NCI-H82 (cell line): ENCODE data around the gene TMEM163.

Experiments
- DNase-seq: peaks from one replicate; lab custom pipeline; 2025; lab: John Stamatoyannopoulos, UW

TMEM163 gene

DNA sequence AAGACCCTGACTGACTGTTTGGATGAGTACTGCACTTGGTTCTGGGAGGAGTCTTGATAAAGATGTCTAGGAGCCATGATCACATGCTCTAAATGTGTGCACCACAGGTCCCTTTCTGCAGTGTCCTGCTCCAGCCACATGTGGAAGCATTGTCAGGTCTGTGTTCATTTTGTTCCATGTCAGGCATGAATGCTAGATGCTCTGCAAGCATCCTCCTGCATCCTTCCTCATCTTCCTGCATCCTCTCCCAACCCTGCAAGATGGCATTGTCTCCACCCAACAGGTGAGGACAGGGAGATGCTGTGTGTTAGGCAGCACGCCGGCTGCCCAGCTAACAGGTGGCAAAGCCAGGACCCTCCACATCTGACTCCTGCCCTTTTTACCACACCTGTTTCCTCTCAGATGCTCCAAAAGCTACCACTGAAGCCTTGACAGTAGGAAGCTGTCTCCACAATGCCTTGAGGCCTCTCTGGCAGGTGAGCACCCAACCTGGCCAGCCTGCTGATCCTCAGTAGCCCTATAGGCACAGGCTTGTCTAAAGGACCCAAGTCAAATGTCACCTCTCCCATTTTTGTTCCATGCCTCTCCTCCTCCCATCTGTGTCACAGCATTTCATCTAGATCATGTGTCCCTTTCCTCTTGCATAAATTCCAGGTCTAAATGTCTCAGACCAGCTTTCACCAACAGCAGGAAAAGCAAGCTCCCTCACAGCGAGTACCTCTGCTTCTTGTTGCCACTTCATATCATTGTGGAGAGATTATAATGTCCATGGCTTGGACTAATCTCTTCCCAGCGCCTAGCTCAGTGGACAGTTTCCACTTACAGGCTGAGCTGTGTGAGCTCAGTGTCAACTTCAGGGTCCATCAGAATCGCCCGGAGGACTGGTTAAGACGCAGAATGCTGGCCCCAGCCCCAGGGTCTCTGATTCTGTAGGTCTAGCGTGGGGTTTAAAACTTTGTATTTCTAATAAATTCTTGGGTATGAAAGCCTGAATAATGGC is 55.0 kb downstream of the TMEM163 start:
- DNase-seq = peak; percentile 93

DNA sequence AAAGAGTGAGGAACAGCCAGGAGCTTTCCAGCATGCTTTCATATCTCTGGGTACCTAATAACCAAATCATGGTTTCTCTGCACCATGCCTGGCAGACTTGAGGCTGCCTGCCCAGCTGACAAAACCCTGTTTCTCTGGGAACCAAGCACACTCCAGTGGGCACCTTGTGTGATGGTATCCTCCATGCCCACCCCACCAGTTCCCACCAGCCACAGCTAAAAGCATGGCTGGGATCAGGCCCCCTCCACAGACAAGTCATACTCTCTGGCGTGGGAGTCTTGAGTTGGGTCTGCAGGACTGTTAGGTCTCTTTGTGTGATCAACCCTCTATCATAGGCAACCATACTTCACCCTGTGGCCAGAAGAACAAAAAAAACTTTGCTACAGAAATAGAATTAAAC is 56.0 kb downstream of the TMEM163 start:
- DNase-seq = no peak

DNA sequence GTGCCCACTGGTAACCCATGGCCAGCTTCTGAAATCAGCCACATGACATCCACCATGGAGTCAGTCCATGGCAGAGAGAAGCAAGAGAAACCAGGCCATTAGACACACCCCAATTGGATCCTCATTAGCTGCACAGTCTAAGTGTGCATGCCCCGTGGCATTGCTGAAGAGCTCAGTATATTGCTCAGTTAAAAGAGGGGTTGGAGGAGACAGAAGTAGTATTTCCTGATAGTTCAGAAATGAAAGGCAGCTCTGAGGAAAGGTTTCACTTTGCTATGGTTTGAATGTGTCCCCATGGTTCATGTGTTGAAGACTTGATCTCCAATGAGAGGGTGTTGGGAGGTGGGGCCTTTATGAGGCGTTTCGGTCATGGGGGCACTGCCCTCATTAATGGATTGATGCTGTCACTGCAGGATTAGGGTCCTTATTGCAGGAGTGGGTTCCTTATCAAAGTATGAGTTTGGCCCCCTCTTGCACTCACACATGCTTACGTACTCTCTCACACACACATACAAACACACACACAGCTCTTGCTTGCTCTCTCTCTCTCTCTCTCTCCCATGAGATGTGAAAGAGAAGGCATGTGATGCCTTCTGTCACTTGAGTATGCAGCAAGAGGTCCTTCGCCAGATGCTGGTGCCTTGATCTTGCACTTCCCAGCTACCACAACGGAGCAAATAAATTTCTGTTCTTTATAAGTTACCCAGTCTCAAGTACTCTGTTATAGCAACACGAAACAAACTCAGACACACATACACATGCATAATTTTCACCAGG is 58.0 kb downstream of the TMEM163 start:
- no peak for DNase-seq

DNA sequence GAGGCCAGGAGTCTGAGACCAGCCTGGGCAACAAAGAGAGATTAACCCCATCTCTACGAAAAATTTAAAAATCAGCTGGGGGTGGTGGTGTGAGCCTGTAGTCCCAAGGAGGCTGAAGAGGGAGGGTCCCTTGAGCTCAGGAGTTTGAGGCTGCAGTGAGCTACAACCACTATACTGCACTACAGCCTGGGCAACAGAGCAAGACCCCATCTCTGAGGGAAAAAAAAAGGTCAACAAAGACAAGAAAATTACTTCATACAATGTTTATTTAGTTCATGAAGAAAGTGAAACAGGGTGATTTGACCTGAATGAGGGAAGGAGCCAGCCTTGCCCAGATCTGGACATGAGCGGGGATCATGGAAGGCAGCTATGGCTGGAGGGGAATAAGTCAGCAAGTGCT is 59.1 kb downstream of the TMEM163 start:
- no peak for DNase-seq

DNA sequence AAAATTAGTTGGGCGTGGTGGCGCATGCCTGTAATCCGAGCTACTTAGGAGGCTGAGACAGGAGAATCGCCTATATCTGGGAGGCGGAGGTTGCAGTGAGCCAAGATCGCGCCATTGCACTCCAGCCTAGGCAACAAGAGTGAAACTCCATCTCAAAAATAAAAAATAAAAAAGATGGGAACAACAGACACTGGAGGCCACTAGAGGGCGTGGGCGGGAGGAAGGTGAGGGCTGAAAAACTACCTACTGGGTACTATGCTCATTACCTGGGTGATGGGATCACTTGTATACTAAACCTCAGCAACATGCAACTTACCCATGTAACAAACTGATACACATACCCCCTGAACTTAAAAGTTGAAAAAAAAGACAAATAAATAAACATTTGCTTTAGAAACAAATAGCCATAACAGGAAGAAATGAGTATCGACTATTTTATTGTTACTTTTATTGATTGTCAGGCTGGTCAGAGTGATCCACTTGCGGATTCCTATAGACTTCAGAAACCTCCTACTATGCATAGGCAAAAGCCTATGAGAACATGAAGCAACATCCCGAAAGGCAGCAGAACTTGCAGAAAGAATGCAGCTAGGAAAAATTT is 61.0 kb downstream of the TMEM163 start:
- peak; percentile 55 for DNase-seq

DNA sequence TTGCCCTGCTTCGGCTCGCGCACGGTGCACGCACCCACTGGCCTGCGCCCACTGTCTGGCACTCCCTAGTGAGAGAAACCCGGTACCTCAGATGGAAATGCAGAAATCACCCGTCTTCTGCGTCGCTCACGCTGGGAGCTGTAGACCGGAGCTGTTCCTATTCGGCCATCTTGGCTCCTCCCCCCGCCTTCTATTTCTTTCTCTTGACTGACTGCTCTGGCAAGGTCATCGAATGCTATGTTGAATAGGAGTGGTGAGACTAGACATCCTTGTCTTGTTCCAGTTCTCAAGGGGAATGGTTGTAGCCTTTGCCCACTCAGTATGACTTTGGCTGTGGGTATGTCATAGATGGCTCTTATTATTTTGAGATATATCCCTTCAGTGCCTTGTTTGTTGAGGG is 62.4 kb downstream of the TMEM163 start:
- peak; percentile 46 for DNase-seq

DNA sequence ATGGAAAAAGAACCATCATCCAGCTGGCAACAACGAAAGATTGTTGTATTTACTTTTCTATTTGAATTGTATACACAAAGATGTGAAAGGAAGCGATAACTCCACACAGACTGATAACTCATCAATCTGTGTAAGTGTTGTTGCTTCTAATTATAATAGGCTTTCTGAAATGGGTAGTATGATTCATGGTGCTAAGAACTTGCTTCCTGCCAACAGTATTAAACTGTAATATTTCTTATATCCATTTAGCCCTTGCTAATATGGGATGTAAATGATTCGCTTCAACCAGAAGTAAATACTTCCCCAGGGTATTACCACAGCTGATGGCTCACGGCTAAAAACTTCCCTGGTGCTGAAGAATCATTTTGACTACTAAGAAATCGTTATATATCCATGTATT is 70.2 kb downstream of the TMEM163 start:
- DNase-seq = no peak

DNA sequence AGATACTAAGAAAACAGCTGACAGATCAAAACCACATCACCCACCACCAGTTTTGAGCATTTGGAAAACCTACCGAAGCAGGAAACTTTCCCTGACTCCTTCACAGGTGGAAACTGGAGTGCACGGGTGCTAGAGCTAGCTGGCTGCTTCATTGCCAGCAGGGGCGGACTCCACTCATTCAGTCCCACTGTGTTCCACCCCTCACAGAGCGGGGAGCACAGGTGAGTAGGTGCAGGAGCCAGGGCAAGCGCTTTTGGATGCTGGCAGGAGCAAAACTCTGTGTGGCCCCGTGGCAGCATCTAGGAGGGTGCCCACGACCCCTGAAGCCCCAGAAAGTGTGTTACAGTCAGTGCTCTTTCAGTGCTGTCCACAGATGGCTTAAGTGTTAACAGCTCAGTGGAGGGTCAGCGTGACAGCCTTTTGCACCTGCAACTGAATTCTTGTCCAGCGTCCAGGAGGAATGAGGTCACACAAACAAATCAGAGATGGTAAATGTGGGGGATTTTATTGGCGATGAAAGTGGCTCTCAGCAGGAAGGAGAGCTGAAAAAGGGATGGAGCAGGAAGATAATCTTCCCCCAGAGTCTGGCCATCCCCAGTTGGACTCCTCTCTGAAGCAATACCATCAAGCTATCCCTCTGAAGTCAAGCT is 71.1 kb downstream of the TMEM163 start:
- DNase-seq = no peak

DNA sequence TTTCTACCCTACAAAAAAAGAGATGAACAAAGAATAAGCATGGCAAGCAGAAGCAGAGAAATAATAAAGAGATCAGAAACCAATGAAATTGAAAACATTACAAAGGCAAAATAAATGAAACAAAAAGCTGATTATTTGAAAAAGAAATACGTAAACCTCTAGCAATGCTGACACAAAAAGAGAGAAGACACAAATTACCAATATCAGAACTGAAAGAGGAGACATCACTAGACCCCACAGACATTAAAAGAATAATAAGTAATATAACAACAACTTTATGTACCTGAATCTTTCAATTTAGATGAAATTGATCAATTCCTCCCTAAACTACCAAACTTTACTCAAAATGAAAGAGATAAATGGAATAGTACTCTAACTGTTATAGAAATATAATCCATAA is 75.9 kb downstream of the TMEM163 start:
- no peak for DNase-seq

DNA sequence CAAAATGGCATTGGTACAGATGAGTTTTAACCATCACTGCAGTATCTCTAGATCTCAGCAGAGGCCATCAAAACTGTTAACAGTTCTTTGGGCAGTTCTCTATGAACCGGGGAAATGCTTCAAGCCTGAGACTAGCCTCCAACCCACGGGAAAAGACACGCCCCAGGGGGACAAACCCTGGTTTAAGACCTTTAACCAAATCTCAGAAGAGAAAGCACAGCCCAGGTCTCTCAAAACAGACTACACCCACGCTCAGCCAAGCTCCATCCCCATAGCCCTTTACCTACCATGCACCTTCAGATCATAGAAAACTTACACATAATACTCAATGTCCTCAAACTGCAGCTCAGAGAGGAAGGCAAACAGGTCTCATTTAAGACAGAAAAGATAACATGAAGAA is 78.3 kb downstream of the TMEM163 start:
- DNase-seq = no peak

DNA sequence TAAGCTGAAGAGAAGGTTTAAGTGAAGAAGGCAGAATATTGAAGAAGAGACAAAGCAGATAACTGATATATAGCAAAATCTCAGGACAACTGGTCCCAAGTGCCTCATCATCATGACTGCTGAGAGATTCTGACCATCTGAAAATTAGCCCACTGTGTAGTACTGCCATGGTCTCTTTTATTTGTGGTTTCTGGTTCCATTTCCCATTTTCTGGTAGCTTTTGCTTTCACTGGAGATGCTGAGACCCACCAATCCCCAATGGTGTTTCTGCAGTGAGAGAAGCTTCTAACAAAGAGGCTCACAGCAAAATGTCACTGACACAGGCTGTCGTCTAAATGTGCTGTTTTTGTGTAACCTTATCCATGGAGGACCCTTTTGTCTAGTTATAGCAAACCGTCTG is 79.5 kb downstream of the TMEM163 start:
- DNase-seq = no peak

DNA sequence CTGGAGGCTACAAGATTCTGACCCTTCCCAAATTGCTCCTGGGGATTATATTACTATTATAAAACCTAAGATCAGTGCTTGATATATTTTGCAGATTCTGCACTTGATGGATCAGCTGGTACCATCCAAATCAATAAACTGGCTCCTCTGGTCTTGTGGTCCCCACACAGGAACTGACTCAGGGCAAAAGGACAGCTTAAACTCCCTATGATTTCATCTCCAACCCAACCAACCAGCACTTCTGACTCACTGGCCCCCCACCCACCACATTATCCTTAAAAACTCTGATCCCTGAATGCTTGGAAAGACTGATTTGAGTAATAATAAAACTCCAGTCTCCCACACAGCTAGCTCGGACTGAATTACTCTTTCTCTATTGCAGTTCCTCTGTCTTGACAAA is 82.1 kb downstream of the TMEM163 start:
- DNase-seq = no peak

DNA sequence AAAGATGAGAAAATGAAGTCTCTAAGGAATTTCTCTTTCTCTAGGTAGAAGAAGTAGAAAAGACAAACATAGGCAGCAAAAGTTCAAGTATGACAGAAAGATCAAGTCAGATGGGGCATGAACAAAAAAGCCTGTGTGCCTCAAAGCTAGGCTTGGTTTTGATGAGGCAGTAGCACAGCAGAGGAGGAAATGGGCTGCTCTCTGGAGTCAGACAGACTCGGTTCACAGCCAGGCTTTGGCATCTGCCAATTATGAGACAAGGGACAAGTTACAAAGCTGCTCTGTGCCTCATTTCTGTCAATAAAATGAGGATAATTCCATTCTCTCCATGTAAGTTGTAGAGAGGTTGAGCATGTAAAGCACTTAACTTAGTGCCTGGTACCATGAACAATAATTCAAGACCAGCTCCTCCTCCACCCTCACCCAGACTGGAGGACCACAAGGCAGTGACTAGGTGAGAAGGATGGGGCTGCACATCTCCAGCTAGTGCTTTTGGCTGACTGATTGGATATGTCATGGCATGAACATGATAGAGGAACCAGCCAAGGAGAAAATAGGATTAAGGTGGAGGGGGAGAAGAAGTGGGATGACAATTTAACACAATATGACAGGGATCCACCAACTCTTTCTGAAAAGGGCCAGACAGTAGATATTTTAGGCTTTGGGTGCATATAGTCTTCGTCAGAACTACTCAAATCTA is 84.6 kb downstream of the TMEM163 start:
- peak; percentile 37 for DNase-seq

DNA sequence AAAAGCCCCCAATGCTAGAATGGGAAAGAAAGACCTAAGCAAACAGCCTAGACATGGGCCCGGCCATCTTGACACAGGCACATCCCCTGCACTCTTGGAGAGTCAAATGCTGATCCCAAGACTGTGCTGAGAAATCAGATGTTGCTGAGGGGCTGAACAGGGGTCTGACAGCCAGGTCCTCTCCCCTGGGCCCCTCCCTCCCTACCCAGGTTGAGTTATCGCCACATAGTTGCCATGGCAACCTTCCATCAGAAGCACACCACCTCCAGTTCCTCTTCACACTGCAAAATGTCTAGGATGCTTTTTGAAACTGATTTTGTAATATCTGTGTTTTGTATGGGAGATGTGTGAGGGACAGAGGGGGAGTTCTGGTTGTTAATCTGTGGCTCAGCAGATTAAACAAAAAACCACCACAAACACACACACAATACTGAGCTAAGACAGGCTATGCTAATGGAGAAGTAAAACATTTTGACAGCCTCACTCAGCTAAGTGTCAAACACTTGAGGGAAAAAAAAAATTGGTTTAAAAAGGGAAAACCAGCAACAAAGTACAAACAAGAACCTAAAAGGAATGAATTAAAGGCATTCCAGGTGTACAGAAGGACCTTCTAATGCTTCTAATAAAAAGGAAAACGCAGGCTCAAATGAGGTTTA is 88.2 kb downstream of the TMEM163 start:
- DNase-seq = peak; percentile 8

DNA sequence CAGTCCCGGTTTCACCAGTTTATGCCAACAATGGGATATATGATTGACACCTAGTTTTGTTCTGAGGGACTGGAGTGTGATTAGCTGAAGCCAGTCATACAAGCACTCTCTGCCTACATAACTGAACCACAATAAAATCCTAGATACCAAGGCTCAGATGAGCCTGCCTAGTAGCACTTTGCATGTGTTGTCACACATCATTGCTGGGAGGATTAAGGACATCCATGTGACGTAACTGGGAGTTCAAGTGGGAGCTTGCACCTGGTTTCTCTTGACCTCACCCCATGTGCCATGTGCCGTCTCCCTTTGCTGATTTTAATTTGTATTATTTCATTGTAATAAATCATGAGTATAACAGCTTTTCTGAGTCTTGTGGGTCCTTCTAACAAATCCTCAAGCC is 90.3 kb downstream of the TMEM163 start:
- DNase-seq = peak; percentile 13

DNA sequence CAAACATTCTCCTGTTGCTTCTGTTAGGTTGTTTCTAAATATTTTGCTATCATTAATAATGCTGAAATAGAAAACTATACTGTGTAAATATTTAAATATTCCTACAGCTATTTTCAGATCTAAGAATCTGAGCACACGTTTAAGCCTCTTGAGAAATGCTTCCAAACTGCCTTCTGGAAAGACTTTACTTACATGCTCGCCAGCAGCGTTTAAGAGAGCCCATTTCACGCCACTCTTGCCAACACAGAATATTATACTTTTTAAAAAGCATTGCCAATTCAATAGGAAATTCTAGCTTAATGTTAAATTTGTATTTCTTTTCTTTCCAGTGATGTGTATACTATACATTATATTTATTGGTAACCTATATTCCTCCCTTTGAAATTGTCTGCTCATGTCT is 92.0 kb downstream of the TMEM163 start:
- no peak for DNase-seq

DNA sequence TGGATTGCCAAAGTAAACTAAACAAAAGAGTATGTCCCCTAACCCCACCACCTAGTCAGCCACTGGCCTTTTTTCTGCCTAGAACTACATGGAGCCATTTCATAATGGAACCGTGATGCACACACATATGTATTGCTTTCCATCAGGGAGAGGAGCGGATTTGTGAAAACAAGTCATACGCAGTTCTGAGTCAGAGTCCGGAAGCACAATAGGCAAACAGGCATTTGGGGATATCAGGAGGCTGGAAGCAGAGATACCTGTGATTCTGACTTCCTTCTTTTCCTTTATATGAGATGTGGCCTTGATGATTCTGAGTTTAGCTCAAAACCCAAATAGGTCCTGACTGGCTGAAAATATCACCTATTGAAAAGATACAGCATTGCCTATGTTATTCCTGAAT is 93.5 kb downstream of the TMEM163 start:
- no peak for DNase-seq

DNA sequence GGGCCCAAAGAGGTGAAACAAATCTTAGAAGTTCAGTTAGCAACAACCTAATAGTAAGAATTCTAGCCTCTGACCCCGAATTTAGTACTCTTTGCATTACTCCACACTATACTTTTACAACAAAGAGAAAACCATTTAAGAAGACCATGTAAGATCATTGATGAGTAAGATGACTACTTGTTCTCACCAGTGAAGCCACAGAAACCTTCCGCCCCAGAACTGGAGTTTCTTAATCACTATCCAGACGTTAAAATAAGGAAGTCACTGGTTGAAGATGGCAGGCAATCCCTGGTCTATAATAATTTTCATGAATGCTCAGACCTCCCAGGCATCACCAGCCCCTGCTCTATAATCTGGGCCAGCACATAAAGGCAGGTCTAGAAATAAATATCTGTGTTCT is 95.0 kb downstream of the TMEM163 start:
- DNase-seq = no peak

DNA sequence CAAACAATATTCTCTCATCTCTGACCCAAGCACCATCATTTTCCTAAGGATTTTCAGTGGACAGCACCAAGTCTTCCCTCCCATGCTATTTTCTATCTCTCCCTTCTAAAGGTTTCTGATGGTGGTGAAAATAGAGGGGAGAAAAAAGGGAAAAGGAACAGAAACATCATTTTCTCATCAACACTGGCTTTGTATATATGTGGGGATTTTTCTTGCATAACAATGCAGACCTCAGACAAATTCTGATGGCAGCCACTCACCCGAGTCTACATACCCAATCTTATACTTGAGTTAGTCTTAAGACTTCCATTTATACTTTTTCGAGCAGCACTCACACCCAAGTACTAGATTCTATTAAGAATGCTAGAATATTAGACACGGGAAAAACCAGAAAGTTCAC is 95.8 kb downstream of the TMEM163 start:
- DNase-seq = no peak

DNA sequence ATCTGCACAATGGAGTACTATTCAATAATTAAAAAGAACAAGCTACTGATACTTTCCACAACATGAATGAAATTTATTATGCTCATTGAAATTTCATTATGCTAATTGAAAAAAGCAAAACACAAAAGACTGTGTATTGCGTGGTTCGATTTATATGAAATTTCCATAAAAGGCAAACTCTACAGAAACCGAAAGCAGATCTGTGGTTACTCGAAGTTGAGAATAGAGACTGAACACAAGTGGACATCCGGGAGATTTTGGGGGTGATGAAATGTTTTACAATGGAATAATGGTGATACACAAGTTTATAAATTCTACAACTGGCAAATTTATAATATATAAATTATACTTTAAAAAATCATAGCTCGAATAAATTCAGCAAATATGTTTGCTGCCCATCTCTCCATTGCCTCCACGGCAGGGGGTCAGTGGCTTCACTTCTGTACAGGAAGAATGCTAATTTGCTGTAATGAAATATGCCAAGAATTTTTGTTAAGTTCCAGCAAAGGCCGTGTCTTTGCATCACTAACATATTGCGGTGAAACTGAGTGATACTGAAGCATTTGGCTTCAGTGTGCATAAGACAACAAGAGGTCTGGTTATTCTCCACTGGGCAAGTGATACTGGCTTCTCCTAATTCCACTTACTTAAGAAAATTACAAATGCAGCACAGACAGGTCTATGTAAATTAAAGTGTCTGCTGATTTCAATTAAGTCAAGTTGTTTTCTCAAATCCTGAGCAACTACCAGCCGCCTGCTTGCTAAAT is 96.7 kb downstream of the TMEM163 start:
- no peak for DNase-seq
